Measurements from ENCODE around the gene WBP1L.
"Not testable (repeated sequence)": the region's sequence is repeated elsewhere in the genome, so short reads cannot be mapped to it uniquely, and the experiment has no call there.

The WBP1L gene

DNA sequence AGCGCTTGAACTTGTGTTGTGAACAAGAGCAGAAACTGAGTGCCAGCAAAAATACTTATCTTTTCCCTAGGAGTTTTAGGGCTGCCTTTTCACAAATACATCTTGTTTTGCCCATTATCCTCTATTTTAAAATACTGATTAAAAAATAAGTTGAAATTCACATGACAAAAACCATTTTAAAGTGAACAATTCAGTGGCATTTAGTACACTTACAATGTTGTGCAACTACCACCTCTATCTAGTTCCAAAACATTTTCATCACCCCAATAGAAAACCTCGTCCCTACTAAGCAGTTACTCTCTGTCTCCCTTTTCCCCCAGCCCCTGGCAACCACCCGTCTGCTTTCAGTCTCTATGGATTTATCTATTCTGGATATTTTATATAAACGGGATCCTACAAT, 1.4 kb downstream of the WBP1L start:
- no peak for DNase-seq (ENCODE audit: low spot score)
- TF ChIP-seq, protein P1, sequence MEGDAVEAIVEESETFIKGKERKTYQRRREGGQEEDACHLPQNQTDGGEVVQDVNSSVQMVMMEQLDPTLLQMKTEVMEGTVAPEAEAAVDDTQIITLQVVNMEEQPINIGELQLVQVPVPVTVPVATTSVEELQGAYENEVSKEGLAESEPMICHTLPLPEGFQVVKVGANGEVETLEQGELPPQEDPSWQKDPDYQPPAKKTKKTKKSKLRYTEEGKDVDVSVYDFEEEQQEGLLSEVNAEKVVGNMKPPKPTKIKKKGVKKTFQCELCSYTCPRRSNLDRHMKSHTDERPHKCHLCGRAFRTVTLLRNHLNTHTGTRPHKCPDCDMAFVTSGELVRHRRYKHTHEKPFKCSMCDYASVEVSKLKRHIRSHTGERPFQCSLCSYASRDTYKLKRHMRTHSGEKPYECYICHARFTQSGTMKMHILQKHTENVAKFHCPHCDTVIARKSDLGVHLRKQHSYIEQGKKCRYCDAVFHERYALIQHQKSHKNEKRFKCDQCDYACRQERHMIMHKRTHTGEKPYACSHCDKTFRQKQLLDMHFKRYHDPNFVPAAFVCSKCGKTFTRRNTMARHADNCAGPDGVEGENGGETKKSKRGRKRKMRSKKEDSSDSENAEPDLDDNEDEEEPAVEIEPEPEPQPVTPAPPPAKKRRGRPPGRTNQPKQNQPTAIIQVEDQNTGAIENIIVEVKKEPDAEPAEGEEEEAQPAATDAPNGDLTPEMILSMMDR (IDR thresholded peaks at IDR 0.05; ENCODE audit: extremely low read depth, missing control alignments), result no peak

DNA sequence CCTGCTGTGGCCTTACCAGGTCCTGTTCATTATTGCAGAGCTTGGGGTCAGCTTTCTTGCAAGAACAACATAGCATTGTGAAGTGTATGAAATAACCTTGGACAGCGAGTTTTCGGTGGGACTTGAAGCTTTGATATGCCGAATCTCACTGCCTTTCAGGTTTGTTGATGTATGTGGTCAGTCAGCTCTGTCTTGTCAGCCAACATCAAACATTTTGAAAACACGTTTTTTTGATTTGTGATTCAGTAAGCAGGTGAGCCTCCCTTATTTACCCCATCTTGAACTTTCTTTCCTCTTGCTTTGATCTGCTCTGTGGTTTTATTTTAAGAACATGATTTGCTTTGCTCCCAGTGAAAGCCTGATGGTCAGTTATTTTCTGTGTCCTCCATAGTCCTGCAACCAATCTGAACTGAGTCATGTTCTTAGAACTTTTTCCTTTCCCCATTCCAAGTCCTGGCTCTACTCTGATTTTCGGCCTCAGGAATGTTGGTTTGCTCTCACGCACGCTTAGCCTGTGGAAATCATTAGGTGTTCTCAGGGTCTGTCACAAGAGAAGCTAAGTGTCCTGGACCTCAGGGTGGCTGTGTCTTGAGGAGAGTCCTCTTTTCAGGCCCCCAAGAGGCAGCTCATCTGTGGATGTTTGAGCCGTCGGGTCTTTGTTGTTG, 8.7 kb downstream of the WBP1L start:
- DNase-seq (ENCODE audit: low spot score), result no peak
- TF ChIP-seq, protein P1 (IDR thresholded peaks at IDR 0.05; ENCODE audit: extremely low read depth, missing control alignments), result no peak

DNA sequence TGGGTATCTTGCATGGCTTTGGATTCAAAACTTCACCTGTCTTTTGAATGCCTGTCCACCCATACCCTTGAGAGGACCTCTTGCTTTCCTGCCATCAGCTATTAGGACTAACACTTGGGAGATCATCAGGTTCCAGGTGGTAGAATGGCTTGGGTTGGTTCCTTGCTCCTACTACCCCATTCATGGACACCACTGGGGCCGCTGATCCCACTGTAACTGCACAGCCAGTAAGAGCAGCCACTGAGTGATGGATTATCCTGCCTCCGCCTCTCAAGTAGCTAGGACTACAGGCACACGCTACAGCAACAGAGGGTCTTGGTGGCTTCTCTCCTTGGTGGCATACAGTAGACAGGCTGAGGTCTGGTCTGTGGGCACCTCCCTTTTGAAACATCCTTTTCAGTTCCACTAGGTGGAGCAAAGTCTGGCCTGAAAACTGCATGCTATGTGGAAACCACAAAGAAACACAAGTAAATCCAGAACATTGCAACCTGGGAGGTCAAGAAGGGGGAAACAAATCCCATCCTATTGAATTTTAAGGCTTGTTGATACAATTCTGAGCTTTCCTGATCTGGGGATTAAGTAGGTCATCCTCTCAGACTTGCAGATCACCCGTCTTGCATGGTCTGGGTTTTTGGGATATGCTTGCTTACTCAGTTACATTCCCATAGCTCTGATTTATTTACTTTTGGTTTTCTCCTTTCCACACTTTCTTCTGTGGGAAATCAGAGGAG, 9.4 kb downstream of the WBP1L start:
- peak; percentile 40 for DNase-seq (ENCODE audit: low spot score)
- TF ChIP-seq, protein P1 (IDR thresholded peaks at IDR 0.05; ENCODE audit: extremely low read depth, missing control alignments), result peak; percentile 18

DNA sequence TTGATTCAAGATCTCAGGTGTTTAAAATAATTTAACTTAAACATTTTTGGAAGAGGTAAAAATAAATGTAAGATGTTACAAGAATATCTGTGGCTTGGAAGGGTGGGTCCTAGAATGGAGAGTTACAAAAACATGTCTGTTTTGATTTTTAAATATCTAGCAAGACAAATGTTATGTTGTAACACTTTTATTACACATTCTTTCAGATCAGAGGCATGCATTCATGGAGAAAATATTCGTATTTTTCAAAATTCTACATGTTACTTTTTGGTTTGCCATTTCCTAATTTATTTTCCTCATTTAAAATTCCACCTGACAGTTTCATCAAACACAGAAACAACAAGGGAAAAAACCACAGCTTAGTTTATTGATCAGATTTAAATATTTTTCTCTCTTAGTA, 10.0 kb downstream of the WBP1L start:
- no peak for DNase-seq (ENCODE audit: low spot score)
- TF ChIP-seq, protein P1 (IDR thresholded peaks at IDR 0.05; ENCODE audit: extremely low read depth, missing control alignments), result no peak

DNA sequence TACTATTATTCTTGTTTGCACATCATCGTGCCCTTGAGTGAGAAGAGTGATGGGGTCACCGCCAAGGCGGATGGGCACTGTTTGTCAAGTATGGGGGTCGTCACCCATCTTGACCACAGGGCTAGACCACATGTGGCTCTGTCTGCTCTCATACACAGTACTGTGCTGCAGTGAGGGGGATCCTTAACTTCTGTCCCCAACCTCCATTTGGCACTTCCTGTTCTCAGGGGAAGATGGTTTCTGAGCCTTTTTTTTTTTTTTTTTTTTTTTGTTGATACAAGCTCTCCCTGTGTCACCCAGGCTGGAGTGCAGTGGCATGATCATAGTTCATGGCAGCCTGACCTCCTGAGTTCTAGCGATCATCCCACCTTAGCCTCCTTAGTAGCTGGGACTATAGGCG, 13.6 kb downstream of the WBP1L start:
- DNase-seq (ENCODE audit: low spot score), result no peak
- TF ChIP-seq, protein P1 (IDR thresholded peaks at IDR 0.05; ENCODE audit: extremely low read depth, missing control alignments), result no peak

DNA sequence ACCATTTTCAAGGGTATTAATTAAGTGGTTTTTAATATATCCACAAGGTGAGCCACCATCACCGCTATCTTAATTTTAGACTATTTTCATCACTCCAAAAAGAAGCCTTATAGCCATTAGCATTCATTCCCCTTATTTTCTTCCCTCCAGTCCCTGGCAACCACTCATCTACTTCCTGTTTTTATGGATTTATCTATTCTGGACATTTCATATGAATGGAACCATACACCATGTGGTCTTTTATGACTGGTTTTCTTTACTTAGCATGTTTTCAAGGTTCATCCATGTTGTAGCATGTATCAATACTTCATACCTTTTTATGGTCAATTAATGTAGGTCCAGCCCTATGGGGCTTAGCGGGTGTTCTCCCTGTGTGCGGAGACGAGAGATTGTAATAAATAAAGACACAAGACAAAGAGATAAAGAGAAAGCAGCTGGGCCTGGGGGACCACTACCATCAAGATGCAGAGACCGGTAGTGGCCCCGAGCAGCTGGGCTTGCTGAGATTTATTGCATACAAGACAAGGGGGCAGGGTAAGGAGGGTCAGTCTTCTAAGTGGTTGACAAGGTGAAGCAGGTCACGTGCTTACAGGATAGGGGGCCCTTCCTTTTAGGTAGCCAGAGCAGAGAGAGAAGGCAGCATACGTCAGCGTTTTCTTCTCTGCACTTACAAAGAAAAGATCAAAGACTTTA, 14.6 kb downstream of the WBP1L start:
- TF ChIP-seq, protein P1 (IDR thresholded peaks at IDR 0.05; ENCODE audit: extremely low read depth, missing control alignments), result no peak

DNA sequence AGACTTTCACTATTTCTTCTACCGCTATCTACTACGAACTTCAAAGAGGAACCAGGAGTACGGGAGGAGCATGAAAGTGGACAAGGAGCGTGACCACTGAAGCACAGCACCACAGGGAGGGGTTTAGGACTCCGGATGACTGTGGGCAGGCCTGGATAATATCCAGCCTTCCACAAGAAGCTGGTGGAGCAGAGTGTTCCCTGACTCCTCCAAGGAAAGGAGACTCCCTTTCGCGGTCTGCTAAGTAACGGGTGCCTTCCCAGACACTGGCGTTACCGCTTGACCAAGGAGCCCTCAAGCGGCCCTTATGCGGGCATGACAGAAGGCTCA, 15.2 kb downstream of the WBP1L start:
- DNase-seq (ENCODE audit: low spot score), result not testable (repeated sequence)

More for the DNA sequence above, 14.6 kb downstream of the WBP1L start:
- no peak for DNase-seq (ENCODE audit: low spot score)

Measured in GM20000 (cell line).